ENCODE results near the gene ASB11. TPM values are rescaled to one million over a fixed set of nuclear protein-coding genes. Genes with fewer than 3 reads are reported as not detected.

Gene ASB11
- total and polyA plus RNA-seq, 5 donors from 2014 or later = 0.30 TPM; not detected in 4

GRCh38 chrX:15322472-15322871 lies 7.0 kb upstream of the ASB11 start:
- ATAC-seq (ENCODE audit: low read depth in 2 of 2) = no peak
- Mint-ChIP-seq H3K27ac (no peak overlapping the region), H3K27me3 (no peaks in the 10 kb centered on the region), H3K9me3 (no peaks in the 10 kb centered on the region), H3K4me1 (peaks cover 0 to 1% (median 1%) of the 10 kb centered on the region in 4 donors), H3K36me3 (peaks cover 25% of the 10 kb centered on the region), H3K4me3 (no peak overlapping the region)
- Histone ChIP-seq H3K27me3 (ENCODE audit: control insufficient read depth, insufficient read depth, low read length) (no peaks in the 10 kb centered on the region), H3K4me3 (ENCODE audit: low read depth, low read length) (no peak overlapping the region), H3K9me3 (ENCODE audit: control insufficient read depth in 2 of 2, low read length in 2 of 2) (no peaks in the 10 kb centered on the region), H3K36me3 (ENCODE audit: control insufficient read depth, insufficient read depth, low read length) (peaks cover 24% of the 10 kb centered on the region), H3K4me1 (ENCODE audit: control insufficient read depth, insufficient read depth, low read length, poor library complexity, severe bottlenecking) (no peaks in the 10 kb centered on the region), H3K27ac (ENCODE audit: insufficient read depth, low read length, poor library complexity, severe bottlenecking) (no peak overlapping the region)
- DNase-seq = no peak

- ATAC-seq (ENCODE audit: low read depth in 2 of 2) (no peak), DNase-seq (no peak)
- Histone ChIP-seq H3K36me3 (ENCODE audit: control insufficient read depth, insufficient read depth, low read length) (peaks cover 24% of the 10 kb centered on the region), H3K4me3 (ENCODE audit: low read depth, low read length) (no peak overlapping the region), H3K27me3 (ENCODE audit: control insufficient read depth, insufficient read depth, low read length) (no peaks in the 10 kb centered on the region), H3K27ac (ENCODE audit: insufficient read depth, low read length, poor library complexity, severe bottlenecking) (no peak overlapping the region), H3K4me1 (ENCODE audit: control insufficient read depth, insufficient read depth, low read length, poor library complexity, severe bottlenecking) (no peaks in the 10 kb centered on the region), H3K9me3 (ENCODE audit: control insufficient read depth in 2 of 2, low read length in 2 of 2) (no peaks in the 10 kb centered on the region)
- H3K27ac Mint-ChIP-seq = no peak overlapping the region
- no peak overlapping the region for H3K4me3 Mint-ChIP-seq
- H3K27me3 Mint-ChIP-seq = no peaks in the 10 kb centered on the region
- no peaks in the 10 kb centered on the region for H3K4me1 Mint-ChIP-seq
- H3K36me3 Mint-ChIP-seq = peaks cover 25% of the 10 kb centered on the region
- no peaks in the 10 kb centered on the region for H3K9me3 Mint-ChIP-seq
Measured at GRCh38 chrX:15322072-15322471, 6.6 kb upstream of the ASB11 start.

- no peak overlapping the region for H3K27ac Mint-ChIP-seq
- H3K4me1 Mint-ChIP-seq = no peaks in the 10 kb centered on the region
- DNase-seq (no peak), ATAC-seq (ENCODE audit: low read depth in 2 of 2) (no peak)
- H3K36me3 Mint-ChIP-seq = peaks cover 25% of the 10 kb centered on the region
- no peak overlapping the region for H3K27ac ChIP-seq (ENCODE audit: insufficient read depth, low read length, poor library complexity, severe bottlenecking)
- no peak overlapping the region for H3K4me3 Mint-ChIP-seq
- no peaks in the 10 kb centered on the region for H3K27me3 ChIP-seq (ENCODE audit: control insufficient read depth, insufficient read depth, low read length)
- H3K9me3 Mint-ChIP-seq = no peaks in the 10 kb centered on the region
- no peak overlapping the region for H3K4me3 ChIP-seq (ENCODE audit: low read depth, low read length)
- H3K36me3 ChIP-seq (ENCODE audit: control insufficient read depth, insufficient read depth, low read length) = peaks cover 24% of the 10 kb centered on the region
- H3K9me3 ChIP-seq (ENCODE audit: control insufficient read depth in 2 of 2, low read length in 2 of 2) = no peaks in the 10 kb centered on the region
- no peaks in the 10 kb centered on the region for H3K4me1 ChIP-seq (ENCODE audit: control insufficient read depth, insufficient read depth, low read length, poor library complexity, severe bottlenecking)
- no peaks in the 10 kb centered on the region for H3K27me3 Mint-ChIP-seq
Measured at GRCh38 chrX:15321447-15321846, 6.0 kb upstream of the ASB11 start.

- Mint-ChIP-seq H3K27me3 (no peaks in the 10 kb centered on the region), H3K4me1 (no peaks in the 10 kb centered on the region), H3K9me3 (no peaks in the 10 kb centered on the region), H3K36me3 (peaks cover 25% of the 10 kb centered on the region), H3K27ac (no peak overlapping the region), H3K4me3 (no peak overlapping the region)
- ATAC-seq (ENCODE audit: low read depth in 2 of 2) = no peak
- Histone ChIP-seq H3K27me3 (ENCODE audit: control insufficient read depth, insufficient read depth, low read length) (no peaks in the 10 kb centered on the region), H3K4me1 (ENCODE audit: control insufficient read depth, insufficient read depth, low read length, poor library complexity, severe bottlenecking) (no peaks in the 10 kb centered on the region), H3K9me3 (ENCODE audit: control insufficient read depth in 2 of 2, low read length in 2 of 2) (no peaks in the 10 kb centered on the region), H3K27ac (ENCODE audit: insufficient read depth, low read length, poor library complexity, severe bottlenecking) (no peak overlapping the region), H3K36me3 (ENCODE audit: control insufficient read depth, insufficient read depth, low read length) (peaks cover 24% of the 10 kb centered on the region), H3K4me3 (ENCODE audit: low read depth, low read length) (no peak overlapping the region)
- no peak for DNase-seq
Measured at GRCh38 chrX:15320297-15320696, 4.9 kb upstream of the ASB11 start.

GRCh38 chrX:15319075-15319474 lies 3.6 kb upstream of the ASB11 start:
- Mint-ChIP-seq H3K27ac (no peak overlapping the region), H3K27me3 (no peaks in the 10 kb centered on the region), H3K4me3 (no peak overlapping the region), H3K9me3 (no peaks in the 10 kb centered on the region), H3K36me3 (peaks cover 20% of the 10 kb centered on the region), H3K4me1 (no peaks in the 10 kb centered on the region)
- DNase-seq (no peak), ATAC-seq (ENCODE audit: low read depth in 2 of 2) (no peak)
- Histone ChIP-seq H3K36me3 (ENCODE audit: control insufficient read depth, insufficient read depth, low read length) (peaks cover 16% of the 10 kb centered on the region), H3K9me3 (ENCODE audit: control insufficient read depth in 2 of 2, low read length in 2 of 2) (no peaks in the 10 kb centered on the region), H3K27ac (ENCODE audit: insufficient read depth, low read length, poor library complexity, severe bottlenecking) (no peak overlapping the region), H3K4me1 (ENCODE audit: control insufficient read depth, insufficient read depth, low read length, poor library complexity, severe bottlenecking) (no peaks in the 10 kb centered on the region), H3K27me3 (ENCODE audit: control insufficient read depth, insufficient read depth, low read length) (no peaks in the 10 kb centered on the region), H3K4me3 (ENCODE audit: low read depth, low read length) (no peak overlapping the region)

GRCh38 chrX:15314472-15314871 lies 968 bp downstream of the ASB11 start:
- no peaks in the 10 kb centered on the region for H3K27me3 ChIP-seq (ENCODE audit: control insufficient read depth, insufficient read depth, low read length)
- no peak overlapping the region for H3K27ac ChIP-seq (ENCODE audit: insufficient read depth, low read length, poor library complexity, severe bottlenecking)
- no peaks in the 10 kb centered on the region for H3K36me3 ChIP-seq (ENCODE audit: control insufficient read depth, insufficient read depth, low read length)
- H3K4me3 ChIP-seq (ENCODE audit: low read depth, low read length) = no peak overlapping the region
- no peaks in the 10 kb centered on the region for H3K9me3 ChIP-seq (ENCODE audit: control insufficient read depth in 2 of 2, low read length in 2 of 2)
- Mint-ChIP-seq H3K36me3 (peaks cover 5% of the 10 kb centered on the region), H3K27ac (no peak overlapping the region), H3K4me3 (no peak overlapping the region), H3K9me3 (no peaks in the 10 kb centered on the region), H3K27me3 (no peaks in the 10 kb centered on the region), H3K4me1 (no peaks in the 10 kb centered on the region)
- DNase-seq (no peak), ATAC-seq (ENCODE audit: low read depth in 2 of 2) (no peak)
- no peaks in the 10 kb centered on the region for H3K4me1 ChIP-seq (ENCODE audit: control insufficient read depth, insufficient read depth, low read length, poor library complexity, severe bottlenecking)

- H3K4me1 ChIP-seq (ENCODE audit: control insufficient read depth, insufficient read depth, low read length, poor library complexity, severe bottlenecking) = no peaks in the 10 kb centered on the region
- H3K9me3 ChIP-seq (ENCODE audit: control insufficient read depth in 2 of 2, low read length in 2 of 2) = no peaks in the 10 kb centered on the region
- no peaks in the 10 kb centered on the region for H3K36me3 Mint-ChIP-seq
- peaks cover 4% of the 10 kb centered on the region for H3K27me3 Mint-ChIP-seq
- DNase-seq (no peak), ATAC-seq (ENCODE audit: low read depth in 2 of 2) (no peak)
- no peak overlapping the region for H3K4me3 Mint-ChIP-seq
- no peaks in the 10 kb centered on the region for H3K27me3 ChIP-seq (ENCODE audit: control insufficient read depth, insufficient read depth, low read length)
- no peaks in the 10 kb centered on the region for H3K4me1 Mint-ChIP-seq
- H3K9me3 Mint-ChIP-seq = no peaks in the 10 kb centered on the region
- no peak overlapping the region for H3K27ac Mint-ChIP-seq
- H3K27ac ChIP-seq (ENCODE audit: insufficient read depth, low read length, poor library complexity, severe bottlenecking) = no peak overlapping the region
- H3K4me3 ChIP-seq (ENCODE audit: low read depth, low read length) = no peak overlapping the region
- H3K36me3 ChIP-seq (ENCODE audit: control insufficient read depth, insufficient read depth, low read length) = no peaks in the 10 kb centered on the region
Measured at GRCh38 chrX:15311119-15311518, 4.3 kb downstream of the ASB11 start.

- no peak overlapping the region for H3K4me3 ChIP-seq (ENCODE audit: low read depth, low read length)
- H3K9me3 ChIP-seq (ENCODE audit: control insufficient read depth in 2 of 2, low read length in 2 of 2) = no peaks in the 10 kb centered on the region
- no peaks in the 10 kb centered on the region for H3K4me1 ChIP-seq (ENCODE audit: control insufficient read depth, insufficient read depth, low read length, poor library complexity, severe bottlenecking)
- Mint-ChIP-seq H3K27ac (no peak overlapping the region), H3K4me1 (no peaks in the 10 kb centered on the region), H3K36me3 (no peaks in the 10 kb centered on the region), H3K9me3 (no peaks in the 10 kb centered on the region), H3K4me3 (no peak overlapping the region), H3K27me3 (peaks cover 10% of the 10 kb centered on the region)
- H3K27ac ChIP-seq (ENCODE audit: insufficient read depth, low read length, poor library complexity, severe bottlenecking) = no peak overlapping the region
- DNase-seq = no peak
- no peak for ATAC-seq (ENCODE audit: low read depth in 2 of 2)
- H3K27me3 ChIP-seq (ENCODE audit: control insufficient read depth, insufficient read depth, low read length) = no peaks in the 10 kb centered on the region
- no peaks in the 10 kb centered on the region for H3K36me3 ChIP-seq (ENCODE audit: control insufficient read depth, insufficient read depth, low read length)
Measured at GRCh38 chrX:15310117-15310516, 5.3 kb downstream of the ASB11 start.
